Superior temporal gyrus (tissue), 1 donor: Measurements from ENCODE around the gene ARSI.

Source experiments
- DNase-seq: peaks from one replicate; pipeline ENCODE4 v3.0.0-alpha.2; 2016; ENCODE audit errors: extremely low spot score

ARSI gene

DNA sequence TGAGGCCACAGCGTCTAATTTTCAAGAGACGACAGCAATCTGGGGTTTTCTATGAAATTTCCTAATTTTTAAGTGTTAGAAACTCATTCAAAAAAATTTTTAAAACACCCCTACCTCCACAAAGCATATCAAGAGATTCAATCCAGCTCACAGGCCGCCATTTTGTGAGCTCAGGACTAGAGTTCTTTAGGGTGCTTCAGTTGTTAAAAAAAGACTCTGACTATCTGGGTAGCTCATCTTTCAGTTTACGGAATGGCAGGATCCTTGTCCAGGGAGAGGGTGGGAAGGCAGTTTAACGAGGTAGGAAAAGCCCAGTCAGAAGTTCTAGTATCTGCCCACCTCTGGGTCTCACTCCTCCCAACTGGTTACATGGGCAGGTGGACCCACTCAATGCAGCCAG is 56.3 kb downstream of the ARSI start:
- DNase-seq, result no peak
